Neural cell (in vitro differentiated cells): ENCODE measurements around the gene FGD3. TPM values are rescaled to one million over a fixed set of nuclear protein-coding genes. Genes with fewer than 3 reads are reported as not detected.

Experiments used
- H2AFZ ChIP-seq: fragments of 200-600, 300-800 bp; sonication (generic), shearing (Covaris generic); 2 replicates; pipeline ENCODE4 v1.6.0; 2014; ENCODE audit warnings: low read depth, mild to moderate bottlenecking, antibody characterized with exemption, low read length, moderate library complexity
- H3F3A ChIP-seq: fragments of 200-600 bp; shearing (Covaris generic); 2 replicates; pipeline ENCODE4 v1.6.1; 2016; ENCODE audit warnings: mild to moderate bottlenecking, moderate library complexity, mixed read lengths, antibody characterized with exemption, low read length; ENCODE audit not compliant: insufficient read depth, poor library complexity, severe bottlenecking
- H3K27ac ChIP-seq: fragments of 200-600, 300-800 bp; sonication (generic), shearing (Covaris generic); 2 replicates; pipeline ENCODE4 v1.5.1; 2014; ENCODE audit warnings: mild to moderate bottlenecking, low read length, moderate library complexity
- H3K27me3 ChIP-seq: fragments of 300-800, 200-600 bp; sonication (generic), shearing (Covaris generic); 2 replicates; pipeline ENCODE4 v1.6.0; 2014; ENCODE audit warnings: mild to moderate bottlenecking, low read depth, low read length, moderate library complexity; ENCODE audit not compliant: insufficient read depth
- H3K36me3 ChIP-seq: fragments of 300-800, 200-600 bp; sonication (generic), shearing (Covaris generic); 2 replicates; pipeline ENCODE4 v1.5.1; 2014; ENCODE audit warnings: mild to moderate bottlenecking, antibody characterized with exemption, low read length, moderate library complexity; ENCODE audit not compliant: insufficient read depth
- H3K4me2 ChIP-seq: fragments of 300-800, 200-600 bp; sonication (generic), shearing (Covaris generic); 2 replicates; pipeline ENCODE4 v1.6.0; 2014; ENCODE audit warnings: mild to moderate bottlenecking, low read length
- H3K4me3 ChIP-seq: fragments of 300-800, 200-600 bp; sonication (generic), shearing (Covaris generic); 2 replicates; pipeline ENCODE4 v1.5.1; 2014; ENCODE audit warnings: mild to moderate bottlenecking, low read length, moderate library complexity
- H3K79me2 ChIP-seq: fragments of 200-600 bp; shearing (Covaris generic); replicated peaks from 2 replicates; pipeline ENCODE4 v1.6.0; 2014; ENCODE audit warnings: mild to moderate bottlenecking, low read length, moderate library complexity; ENCODE audit not compliant: insufficient read depth
- H3K9ac ChIP-seq: fragments of 300-800, 200-600 bp; sonication (generic), shearing (Covaris generic); 2 replicates; pipeline ENCODE4 v1.6.1; 2016; ENCODE audit warnings: mild to moderate bottlenecking, low read length, mixed read lengths
- H3K9me2 ChIP-seq: fragments of 200-600 bp; shearing (Covaris generic); 2 replicates; pipeline ENCODE4 v1.6.1; 2016; ENCODE audit warnings: mild to moderate bottlenecking, low read length, mixed read lengths; ENCODE audit not compliant: insufficient read depth
- H3K9me3 ChIP-seq: fragments of 200-600, 300-800 bp; sonication (generic), shearing (Covaris generic); 2 replicates; pipeline ENCODE4 v1.6.1; 2016; ENCODE audit warnings: mild to moderate bottlenecking, mixed run types, low read length, moderate library complexity, mixed read lengths
- H4K20me1 ChIP-seq: fragments of 200-600 bp; shearing (Covaris generic); 2 replicates; pipeline ENCODE4 v1.6.1; 2016; ENCODE audit warnings: mild to moderate bottlenecking, mixed run types; ENCODE audit not compliant: insufficient read depth
- CTCF ChIP-seq: fragments of 450-650 bp; IDR thresholded peaks from 2 replicates; pipeline ENCODE4 v1.5.1; 2014; ENCODE audit warnings: antibody characterized with exemption, mild to moderate bottlenecking, moderate library complexity; ENCODE audit not compliant: poor library complexity, severe bottlenecking
- EP300 ChIP-seq: fragments of 450-650 bp; conservative IDR thresholded peaks from 2 replicates; pipeline ENCODE4 v1.6.1; 2014; ENCODE audit warnings: antibody characterized with exemption, mild to moderate bottlenecking, moderate library complexity; ENCODE audit not compliant: poor library complexity, severe bottlenecking
- EZH2 ChIP-seq: fragments of 200-600, 300-800 bp; shearing (Covaris generic), sonication (generic); IDR thresholded peaks from 2 replicates; pipeline ENCODE4 v1.6.1; 2014; ENCODE audit warnings: antibody characterized with exemption, low read length, borderline replicate concordance, mild to moderate bottlenecking; ENCODE audit not compliant: insufficient read depth, poor library complexity, severe bottlenecking
- MXI1 ChIP-seq: fragments of 450-650 bp; conservative IDR thresholded peaks from 2 replicates; pipeline ENCODE4 v1.6.1; 2014; ENCODE audit warnings: antibody characterized with exemption, mild to moderate bottlenecking; ENCODE audit not compliant: poor library complexity, severe bottlenecking
- POLR2AphosphoS5 ChIP-seq: IDR thresholded peaks from 2 replicates; pipeline ENCODE4 v1.6.1; 2012
- RAD21 ChIP-seq: fragments of 450-650 bp; conservative IDR thresholded peaks from 2 replicates; pipeline ENCODE4 v1.6.1; 2014; ENCODE audit warnings: antibody characterized with exemption, mild to moderate bottlenecking, moderate library complexity
- REST ChIP-seq: IDR thresholded peaks from 2 replicates; pipeline ENCODE4 v1.6.1; 2012; ENCODE audit warnings: borderline replicate concordance
- SMC3 ChIP-seq: fragments of 450-650 bp; conservative IDR thresholded peaks from 2 replicates; pipeline ENCODE4 v1.6.1; 2014; ENCODE audit warnings: antibody characterized with exemption, mild to moderate bottlenecking, moderate library complexity; ENCODE audit not compliant: poor library complexity
- TAF1 ChIP-seq: IDR thresholded peaks from 2 replicates; pipeline ENCODE4 v1.6.1; 2012; ENCODE audit warnings: low read depth
- polyA plus RNA-seq: library from polyadenylated mRNA; depleted of rRNA; stranded (reverse); fragments of >200 nt; gene quantifications from 2 replicates; pipeline ENCODE4 v1.2.3, GENCODE V29; 2014

The FGD3 gene
- polyA plus RNA-seq, 1 donor from 2014 or later, result 8.3 TPM

GRCh38 chr9:93039976-93040375 is 92.7 kb downstream of the FGD3 start:
- Histone ChIP-seq H3F3A (no peaks in the 10 kb centered on the region), H3K9me3 (no peaks in the 10 kb centered on the region), H3K4me3 (no peak overlapping the region), H3K9ac (no peak overlapping the region), H3K79me2 (no peaks in the 10 kb centered on the region), H3K27me3 (no peaks in the 10 kb centered on the region), H3K9me2 (no peaks in the 10 kb centered on the region), H3K36me3 (no peaks in the 10 kb centered on the region), H3K27ac (no peak overlapping the region), H3K4me2 (no peak overlapping the region), H4K20me1 (no peaks in the 10 kb centered on the region), H2AFZ (no peak overlapping the region)
- TF ChIP-seq CTCF, result no peak
- TF ChIP-seq SMC3, result no peak
- no peak for TF ChIP-seq EZH2
- TF ChIP-seq EP300, result no peak
- TF ChIP-seq MXI1, result no peak
- no peak for TF ChIP-seq RAD21
- TF ChIP-seq REST, result no peak
- no peak for TF ChIP-seq POLR2AphosphoS5

- no peaks in the 10 kb centered on the region for H3K27me3 ChIP-seq
- H3K9me2 ChIP-seq, result no peaks in the 10 kb centered on the region
- H3F3A ChIP-seq, result no peaks in the 10 kb centered on the region
- no peaks in the 10 kb centered on the region for H3K36me3 ChIP-seq
- no peaks in the 10 kb centered on the region for H4K20me1 ChIP-seq
- H3K27ac ChIP-seq, result no peak overlapping the region
- no peaks in the 10 kb centered on the region for H3K79me2 ChIP-seq
- no peak overlapping the region for H3K4me3 ChIP-seq
- H3K4me2 ChIP-seq, result no peak overlapping the region
- H3K9me3 ChIP-seq, result no peaks in the 10 kb centered on the region
- no peak for TF ChIP-seq MXI1
- TF ChIP-seq REST, result no peak
- no peak for TF ChIP-seq RAD21
- TF ChIP-seq TAF1, result no peak
- no peak for TF ChIP-seq EZH2
- TF ChIP-seq EP300, result no peak
- no peak for TF ChIP-seq SMC3
- no peak for TF ChIP-seq POLR2AphosphoS5
- TF ChIP-seq CTCF, result no peak
- H2AFZ ChIP-seq, result no peak overlapping the region
- no peak overlapping the region for H3K9ac ChIP-seq
Measured at GRCh38 chr9:93040409-93040808, 93.1 kb downstream of the FGD3 start.
